ENCODE results near the gene MORN5. TPM values are rescaled to one million over a fixed set of nuclear protein-coding genes. Genes with fewer than 3 reads are reported as not detected.

The MORN5 gene
- total and polyA plus RNA-seq, 9 of the 15 experiments (the other 6 are each of a cell fraction or from before 2014, with no cell fraction given): not detected

DNA sequence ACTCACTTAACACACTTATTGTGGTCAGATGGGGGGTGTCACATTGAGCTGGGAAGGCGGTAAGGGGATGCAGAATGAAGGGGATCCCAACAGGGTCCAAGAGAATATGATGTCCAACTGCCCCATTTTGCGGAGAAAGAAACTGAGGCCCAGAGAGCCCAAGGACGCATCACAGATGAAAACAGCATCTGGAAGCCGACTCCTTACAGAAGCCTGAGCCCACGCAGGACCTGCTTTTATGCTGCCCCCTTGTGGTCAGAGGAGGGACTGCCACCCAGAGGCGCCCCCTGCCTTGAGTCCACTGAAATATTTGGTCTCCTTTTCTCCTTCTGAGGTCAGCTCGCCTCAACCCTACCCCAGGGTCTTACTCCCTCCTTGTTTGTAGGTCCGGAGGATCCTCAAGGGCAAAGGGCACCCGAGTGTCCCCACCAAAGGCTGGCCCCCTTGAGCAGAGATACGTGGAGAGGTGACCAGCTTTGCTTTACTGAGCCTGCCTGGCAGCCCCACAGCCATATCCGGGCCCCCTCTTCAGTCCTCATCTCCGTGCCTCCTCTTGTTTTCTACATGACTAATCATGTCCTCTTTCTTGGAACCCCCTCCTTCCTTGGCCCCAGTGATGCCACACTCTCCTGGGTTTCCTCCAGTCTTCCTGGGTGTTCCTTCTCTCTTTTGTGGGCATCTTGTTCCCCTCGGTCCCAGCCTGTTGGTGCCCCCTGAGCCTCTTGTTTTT lies 36.6 kb upstream of the MORN5 start (continued):
- TF ChIP-seq, protein P1, sequence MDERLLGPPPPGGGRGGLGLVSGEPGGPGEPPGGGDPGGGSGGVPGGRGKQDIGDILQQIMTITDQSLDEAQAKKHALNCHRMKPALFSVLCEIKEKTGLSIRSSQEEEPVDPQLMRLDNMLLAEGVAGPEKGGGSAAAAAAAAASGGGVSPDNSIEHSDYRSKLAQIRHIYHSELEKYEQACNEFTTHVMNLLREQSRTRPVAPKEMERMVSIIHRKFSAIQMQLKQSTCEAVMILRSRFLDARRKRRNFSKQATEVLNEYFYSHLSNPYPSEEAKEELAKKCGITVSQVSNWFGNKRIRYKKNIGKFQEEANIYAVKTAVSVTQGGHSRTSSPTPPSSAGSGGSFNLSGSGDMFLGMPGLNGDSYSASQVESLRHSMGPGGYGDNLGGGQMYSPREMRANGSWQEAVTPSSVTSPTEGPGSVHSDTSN (CRISPR knock-in tag; IDR thresholded peaks at IDR 0.05; ENCODE audit: low read depth): no peak
- TF ChIP-seq, protein P1 (tag; conservative IDR thresholded peaks at IDR 0.05; ENCODE audit: low read depth): no peak
- TF ChIP-seq MEF2A (IDR thresholded peaks at IDR 0.05; ENCODE audit: control insufficient read depth, low read depth, low read length) (no peak), POLR2G (IDR thresholded peaks at IDR 0.05; ENCODE audit: low read depth, low read length) (no peak), KDM2B (CRISPR knock-in tag; IDR thresholded peaks at IDR 0.05) (no peak), PML (IDR thresholded peaks at IDR 0.05; ENCODE audit: low read length) (no peak), POLR3G (IDR thresholded peaks at IDR 0.05; ENCODE audit: extremely low read depth, insufficient read length, insufficient replicate concordance) (no peak), TAF1 (IDR thresholded peaks at IDR 0.05; ENCODE audit: control insufficient read depth, extremely low read depth, insufficient read depth, low read length, severe bottlenecking) (no peak), ESRRB (CRISPR knock-in tag; IDR thresholded peaks at IDR 0.05; ENCODE audit: borderline replicate concordance) (no peak), SMAD1 (IDR thresholded peaks at IDR 0.05; ENCODE audit: low read depth, low read length, partially characterized antibody) (no peak), HDAC8 (tag; IDR thresholded peaks at IDR 0.05) (no peak), PRPF4 (IDR thresholded peaks at IDR 0.05; ENCODE audit: insufficient read depth, low read depth, low read length, poor library complexity, severe bottlenecking) (no peak), ZNF24 (IDR thresholded peaks at IDR 0.05) (no peak)
- TF ChIP-seq, protein P2, sequence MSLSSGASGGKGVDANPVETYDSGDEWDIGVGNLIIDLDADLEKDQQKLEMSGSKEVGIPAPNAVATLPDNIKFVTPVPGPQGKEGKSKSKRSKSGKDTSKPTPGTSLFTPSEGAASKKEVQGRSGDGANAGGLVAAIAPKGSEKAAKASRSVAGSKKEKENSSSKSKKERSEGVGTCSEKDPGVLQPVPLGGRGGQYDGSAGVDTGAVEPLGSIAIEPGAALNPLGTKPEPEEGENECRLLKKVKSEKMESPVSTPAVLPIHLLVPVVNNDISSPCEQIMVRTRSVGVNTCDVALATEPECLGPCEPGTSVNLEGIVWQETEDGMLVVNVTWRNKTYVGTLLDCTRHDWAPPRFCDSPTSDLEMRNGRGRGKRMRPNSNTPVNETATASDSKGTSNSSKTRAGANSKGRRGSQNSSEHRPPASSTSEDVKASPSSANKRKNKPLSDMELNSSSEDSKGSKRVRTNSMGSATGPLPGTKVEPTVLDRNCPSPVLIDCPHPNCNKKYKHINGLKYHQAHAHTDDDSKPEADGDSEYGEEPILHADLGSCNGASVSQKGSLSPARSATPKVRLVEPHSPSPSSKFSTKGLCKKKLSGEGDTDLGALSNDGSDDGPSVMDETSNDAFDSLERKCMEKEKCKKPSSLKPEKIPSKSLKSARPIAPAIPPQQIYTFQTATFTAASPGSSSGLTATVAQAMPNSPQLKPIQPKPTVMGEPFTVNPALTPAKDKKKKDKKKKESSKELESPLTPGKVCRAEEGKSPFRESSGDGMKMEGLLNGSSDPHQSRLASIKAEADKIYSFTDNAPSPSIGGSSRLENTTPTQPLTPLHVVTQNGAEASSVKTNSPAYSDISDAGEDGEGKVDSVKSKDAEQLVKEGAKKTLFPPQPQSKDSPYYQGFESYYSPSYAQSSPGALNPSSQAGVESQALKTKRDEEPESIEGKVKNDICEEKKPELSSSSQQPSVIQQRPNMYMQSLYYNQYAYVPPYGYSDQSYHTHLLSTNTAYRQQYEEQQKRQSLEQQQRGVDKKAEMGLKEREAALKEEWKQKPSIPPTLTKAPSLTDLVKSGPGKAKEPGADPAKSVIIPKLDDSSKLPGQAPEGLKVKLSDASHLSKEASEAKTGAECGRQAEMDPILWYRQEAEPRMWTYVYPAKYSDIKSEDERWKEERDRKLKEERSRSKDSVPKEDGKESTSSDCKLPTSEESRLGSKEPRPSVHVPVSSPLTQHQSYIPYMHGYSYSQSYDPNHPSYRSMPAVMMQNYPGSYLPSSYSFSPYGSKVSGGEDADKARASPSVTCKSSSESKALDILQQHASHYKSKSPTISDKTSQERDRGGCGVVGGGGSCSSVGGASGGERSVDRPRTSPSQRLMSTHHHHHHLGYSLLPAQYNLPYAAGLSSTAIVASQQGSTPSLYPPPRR (CRISPR knock-in tag; IDR thresholded peaks at IDR 0.05; ENCODE audit: borderline replicate concordance): no peak
- TF ChIP-seq, protein P3, sequence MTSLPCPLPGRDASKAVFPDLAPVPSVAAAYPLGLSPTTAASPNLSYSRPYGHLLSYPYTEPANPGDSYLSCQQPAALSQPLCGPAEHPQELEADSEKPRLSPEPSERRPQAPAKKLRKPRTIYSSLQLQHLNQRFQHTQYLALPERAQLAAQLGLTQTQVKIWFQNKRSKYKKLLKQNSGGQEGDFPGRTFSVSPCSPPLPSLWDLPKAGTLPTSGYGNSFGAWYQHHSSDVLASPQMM (CRISPR knock-in tag; IDR thresholded peaks at IDR 0.05): no peak

Measured in K562 (cell line).